GM10266 (cell line): ENCODE measurements around the gene SAMD9L.

Source experiments
- DNase-seq: peaks from one replicate; pipeline ENCODE4 v3.0.0; 2012; ENCODE audit errors: extremely low spot score
- CTCF ChIP-seq: IDR thresholded peaks from 2 replicates; pipeline ENCODE4 v1.5.1; 2012; ENCODE audit warnings: mild to moderate bottlenecking, low read depth; ENCODE audit not compliant: control insufficient read depth, insufficient read depth; ENCODE audit errors: missing control alignments

SAMD9L gene

DNA sequence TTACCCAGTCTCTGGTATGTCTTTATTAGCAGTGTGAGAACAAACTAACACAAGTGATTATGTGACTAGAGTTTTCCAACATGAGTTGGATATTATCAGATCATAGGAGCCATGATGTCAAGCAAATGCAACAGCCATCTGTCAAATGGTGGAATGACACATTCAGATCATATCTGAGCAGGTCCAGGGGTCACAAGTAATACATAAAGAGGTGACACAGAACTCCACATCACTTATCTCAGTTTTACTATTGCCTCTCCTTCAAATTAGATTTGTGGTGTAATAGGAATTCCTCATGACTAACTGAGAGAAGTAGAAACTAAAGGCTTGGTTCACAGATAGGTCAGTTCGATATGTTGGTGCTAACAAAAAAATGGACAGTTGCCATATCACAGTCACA lies 12.2 kb upstream of the SAMD9L start:
- no peak for TF ChIP-seq CTCF
- no peak for DNase-seq

DNA sequence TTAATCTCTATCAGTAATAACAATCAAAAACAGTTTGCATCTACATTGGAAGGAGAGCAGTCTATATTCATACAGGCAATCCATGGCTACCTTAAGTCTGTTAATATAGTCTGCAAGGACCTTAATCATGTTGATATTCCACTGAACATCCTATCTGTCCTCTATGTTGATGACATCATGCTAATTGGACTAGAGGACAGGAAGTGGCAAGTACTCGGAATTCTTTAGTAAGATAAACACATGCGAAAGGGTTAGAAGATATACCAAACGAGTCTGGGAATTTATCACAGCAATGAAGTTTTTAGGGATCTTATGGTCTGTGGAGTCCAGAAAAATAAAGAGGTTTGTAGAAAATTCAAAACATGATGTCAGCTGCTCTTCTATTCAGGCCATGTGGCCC lies 11.3 kb upstream of the SAMD9L start:
- no peak for TF ChIP-seq CTCF
- DNase-seq, result no peak

- TF ChIP-seq CTCF, result no peak
These were observed 8.7 kb upstream of the SAMD9L start for GRCh38 chr7:93156884-93157283.

GRCh38 chr7:93150200-93150835 lies 2.1 kb upstream of the SAMD9L start:
- no peak for TF ChIP-seq CTCF

More at GRCh38 chr7:93156884-93157283, 8.7 kb upstream of the SAMD9L start:
- DNase-seq, result no peak

DNA sequence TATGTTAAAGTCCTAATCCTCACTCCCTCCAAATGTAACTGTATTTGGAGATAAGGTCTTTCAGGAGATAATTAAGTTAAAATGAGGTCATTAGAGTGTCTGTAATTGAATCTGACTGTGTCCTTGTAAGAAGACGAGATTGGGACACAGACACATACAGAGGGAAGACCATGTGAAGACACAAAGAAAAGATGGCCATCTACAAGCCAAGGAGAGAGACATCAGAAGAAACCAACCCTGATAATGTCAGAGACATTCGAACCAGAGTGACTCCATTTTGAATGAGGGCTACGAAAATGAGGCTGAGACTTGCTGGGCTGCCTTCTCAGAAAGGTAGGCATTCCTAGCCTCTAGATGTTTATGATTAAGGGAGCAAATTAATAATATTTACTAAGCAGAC lies 542 bp upstream of the SAMD9L start:
- no peak for DNase-seq
- no peak for TF ChIP-seq CTCF

More at GRCh38 chr7:93150200-93150835, 2.1 kb upstream of the SAMD9L start:
- no peak for DNase-seq

DNA sequence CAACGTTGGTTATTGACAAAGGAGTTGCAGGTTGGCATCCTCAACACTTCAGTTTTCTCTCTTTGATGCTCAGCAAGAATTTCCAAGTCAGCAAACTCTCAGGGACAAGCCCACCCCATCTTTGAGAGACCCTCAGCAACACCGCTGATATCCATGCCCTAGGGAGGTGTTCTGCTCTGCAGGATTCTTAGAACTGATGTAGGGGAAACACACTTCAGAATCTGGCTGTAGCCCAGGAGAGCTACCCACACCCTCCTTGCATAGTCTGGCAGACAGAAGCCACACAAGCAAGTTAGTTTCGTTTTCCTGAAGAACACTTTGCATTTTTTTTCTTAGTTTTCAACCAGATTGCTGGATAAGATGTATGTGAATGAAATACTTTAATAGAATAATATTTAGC lies 822 bp downstream of the SAMD9L start:
- peak; percentile 22 for DNase-seq
- no peak for TF ChIP-seq CTCF

DNA sequence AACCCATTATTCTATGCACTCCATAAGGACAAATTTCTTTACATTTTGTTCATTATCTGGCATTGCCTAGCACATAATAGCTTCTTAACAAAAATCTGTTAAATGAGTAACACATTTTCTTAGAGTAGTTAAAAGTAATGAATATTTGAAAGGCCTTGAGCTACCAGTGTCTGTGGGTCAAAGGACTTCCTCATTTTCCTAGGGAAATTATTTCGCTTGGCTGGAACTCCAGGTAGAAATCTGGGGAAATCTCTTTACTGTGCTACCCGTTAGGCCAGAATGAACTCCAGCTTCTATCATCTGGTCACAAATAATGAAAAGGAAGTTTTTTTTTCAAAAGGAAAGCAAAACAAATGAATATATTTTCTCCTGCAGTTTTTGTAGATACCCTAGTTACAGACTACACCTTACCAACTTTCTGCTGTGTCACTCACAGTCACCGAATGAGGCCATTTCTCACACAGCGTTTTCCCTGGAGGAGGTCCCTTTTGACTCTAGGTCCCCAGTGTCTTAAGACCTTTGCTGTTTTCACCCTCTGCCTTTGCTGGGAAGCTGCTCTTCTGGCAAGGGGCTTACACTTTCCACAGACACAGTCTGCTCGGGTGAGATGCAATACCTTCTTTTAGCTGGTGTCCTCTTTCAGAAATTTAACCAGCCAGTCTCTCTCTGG lies 1.6 kb downstream of the SAMD9L start:
- DNase-seq, result no peak
- TF ChIP-seq CTCF, result no peak
